Measurements from ENCODE around the gene RAB3C.

- no peak for TF ChIP-seq CTCF (IDR thresholded peaks at IDR 0.05)
- no peak for TF ChIP-seq POLR2A (IDR thresholded peaks at IDR 0.05)
Measured at GRCh38 chr5:58648846-58649245, 66.0 kb downstream of the RAB3C start.
